OCI-LY1 (cell line): ENCODE results near the gene MYBPHL.

Experiments used
- H2AFZ ChIP-seq: fragments of 200-600 bp; sonication (generic), shearing (Covaris generic); 2 replicates; pipeline ENCODE4 v1.6.0; 2014; ENCODE audit warnings: antibody characterized with exemption, mild to moderate bottlenecking, low read length
- H3F3A ChIP-seq: fragments of 200-600 bp; sonication (generic), shearing (Covaris generic); 2 replicates; pipeline ENCODE4 v1.6.0; 2014; ENCODE audit warnings: mild to moderate bottlenecking, antibody characterized with exemption, low read length, moderate library complexity; ENCODE audit not compliant: insufficient read depth
- H3K27ac ChIP-seq: fragments of 200-600 bp; sonication (generic); 2 replicates; pipeline ENCODE4 v1.5.1; 2014; ENCODE audit warnings: low read length, mixed run types, mild to moderate bottlenecking, low read depth; ENCODE audit not compliant: poor library complexity, severe bottlenecking
- H3K27me3 ChIP-seq: fragments of 200-600 bp; sonication (generic); 2 replicates; pipeline ENCODE4 v1.6.0; 2014; ENCODE audit warnings: antibody characterized with exemption, mild to moderate bottlenecking, low read length, moderate library complexity; ENCODE audit not compliant: insufficient read depth
- H3K36me3 ChIP-seq: fragments of 200-600 bp; sonication (generic); 2 replicates; pipeline ENCODE4 v1.6.1; 2014; ENCODE audit warnings: mild to moderate bottlenecking, antibody characterized with exemption, low read length, moderate library complexity, mixed read lengths; ENCODE audit not compliant: insufficient read depth
- H3K4me1 ChIP-seq: fragments of 200-600 bp; sonication (generic); 2 replicates; pipeline ENCODE4 v1.5.1; 2014; ENCODE audit warnings: mild to moderate bottlenecking, low read length, moderate library complexity; ENCODE audit not compliant: insufficient read depth, severe bottlenecking
- H3K4me2 ChIP-seq: fragments of 200-600 bp; sonication (generic), shearing (Covaris generic); 2 replicates; pipeline ENCODE4 v1.6.1; 2014; ENCODE audit warnings: low read length
- H3K4me3 ChIP-seq: fragments of 200-600 bp; sonication (generic); 2 replicates; pipeline ENCODE4 v1.5.1; 2014; ENCODE audit warnings: low read length, low read depth, mild to moderate bottlenecking, mixed read lengths; ENCODE audit not compliant: poor library complexity, severe bottlenecking
- H3K79me2 ChIP-seq: fragments of 200-600 bp; shearing (Covaris generic); 2 replicates; pipeline ENCODE4 v1.6.1; 2016; ENCODE audit warnings: mixed run types, low read length, mixed read lengths; ENCODE audit not compliant: insufficient read depth
- H3K9ac ChIP-seq: fragments of 200-600 bp; sonication (generic), shearing (Covaris generic); 2 replicates; pipeline ENCODE4 v1.6.1; 2014; ENCODE audit warnings: mild to moderate bottlenecking, low read length, mixed read lengths
- H3K9me2 ChIP-seq: fragments of 200-600 bp; sonication (generic), shearing (Covaris generic); 2 replicates; pipeline ENCODE4 v1.6.1; 2014; ENCODE audit warnings: low read depth, mild to moderate bottlenecking, low read length, mixed read lengths
- H3K9me3 ChIP-seq: fragments of 200-600 bp; shearing (Covaris generic); 2 replicates; pipeline ENCODE4 v1.6.1; 2014; ENCODE audit warnings: low read length, mixed read lengths
- H4K20me1 ChIP-seq: fragments of 200-600 bp; sonication (generic), shearing (Covaris generic); 2 replicates; pipeline ENCODE4 v1.6.0; 2016; ENCODE audit warnings: mild to moderate bottlenecking, low read length; ENCODE audit not compliant: insufficient read depth
- EZH2 ChIP-seq: fragments of 200-600 bp; sonication (generic), shearing (Covaris generic); IDR thresholded peaks from 2 replicates; pipeline ENCODE4 v1.8.0; 2017; ENCODE audit warnings: borderline replicate concordance, mixed run types, mild to moderate bottlenecking, antibody characterized with exemption, low read length, moderate library complexity, mixed read lengths
- TF ChIP-seq, protein P1 (sequence below): fragments of 200-600 bp; sonication (generic), shearing (Covaris generic); IDR thresholded peaks from 2 replicates; pipeline ENCODE4 v1.5.1; 2017; ENCODE audit warnings: mild to moderate bottlenecking, antibody characterized with exemption, low read length, moderate library complexity, mixed read lengths

MYBPHL gene

DNA sequence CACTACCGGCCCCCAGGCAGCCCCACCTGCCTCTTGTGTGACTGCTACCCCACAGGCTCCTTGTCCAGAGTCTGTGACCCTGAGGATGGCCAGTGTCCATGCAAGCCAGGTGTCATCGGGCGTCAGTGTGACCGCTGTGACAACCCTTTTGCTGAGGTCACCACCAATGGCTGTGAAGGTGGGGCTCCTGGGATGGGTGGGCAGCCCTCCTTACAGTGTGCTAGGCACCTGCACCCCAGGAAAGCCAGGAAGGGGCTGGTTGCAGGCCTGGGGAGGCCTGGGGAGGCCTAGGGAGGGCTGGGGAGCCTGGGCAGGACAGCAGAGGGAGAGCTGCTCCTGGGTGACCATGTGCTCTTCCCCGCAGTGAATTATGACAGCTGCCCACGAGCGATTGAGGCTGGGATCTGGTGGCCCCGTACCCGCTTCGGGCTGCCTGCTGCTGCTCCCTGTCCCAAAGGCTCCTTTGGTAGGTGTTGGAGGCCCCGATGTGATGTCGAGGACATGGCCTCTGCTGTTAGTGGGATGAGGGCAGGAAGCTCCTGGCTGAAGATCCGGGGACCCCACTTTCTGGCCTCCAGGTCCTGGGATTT is 41.0 kb downstream of the MYBPHL start:
- Histone ChIP-seq H3K27me3 (no peaks in the 10 kb centered on the region; the same call in 1 of the 2 replicates), H3F3A (no peaks in the 10 kb centered on the region), H3K27ac (no peak overlapping the region), H3K9me3 (no peaks in the 10 kb centered on the region), H4K20me1 (no peaks in the 10 kb centered on the region), H3K4me2 (no peak overlapping the region), H2AFZ (no peak overlapping the region), H3K9me2 (no peaks in the 10 kb centered on the region), H3K4me3 (no peak overlapping the region), H3K79me2 (no peaks in the 10 kb centered on the region), H3K9ac (no peak overlapping the region), H3K4me1 (no peaks in the 10 kb centered on the region), H3K36me3 (no peaks in the 10 kb centered on the region; the same call in 1 of the 2 replicates)
- no peak for TF ChIP-seq EZH2
- TF ChIP-seq, protein P1, sequence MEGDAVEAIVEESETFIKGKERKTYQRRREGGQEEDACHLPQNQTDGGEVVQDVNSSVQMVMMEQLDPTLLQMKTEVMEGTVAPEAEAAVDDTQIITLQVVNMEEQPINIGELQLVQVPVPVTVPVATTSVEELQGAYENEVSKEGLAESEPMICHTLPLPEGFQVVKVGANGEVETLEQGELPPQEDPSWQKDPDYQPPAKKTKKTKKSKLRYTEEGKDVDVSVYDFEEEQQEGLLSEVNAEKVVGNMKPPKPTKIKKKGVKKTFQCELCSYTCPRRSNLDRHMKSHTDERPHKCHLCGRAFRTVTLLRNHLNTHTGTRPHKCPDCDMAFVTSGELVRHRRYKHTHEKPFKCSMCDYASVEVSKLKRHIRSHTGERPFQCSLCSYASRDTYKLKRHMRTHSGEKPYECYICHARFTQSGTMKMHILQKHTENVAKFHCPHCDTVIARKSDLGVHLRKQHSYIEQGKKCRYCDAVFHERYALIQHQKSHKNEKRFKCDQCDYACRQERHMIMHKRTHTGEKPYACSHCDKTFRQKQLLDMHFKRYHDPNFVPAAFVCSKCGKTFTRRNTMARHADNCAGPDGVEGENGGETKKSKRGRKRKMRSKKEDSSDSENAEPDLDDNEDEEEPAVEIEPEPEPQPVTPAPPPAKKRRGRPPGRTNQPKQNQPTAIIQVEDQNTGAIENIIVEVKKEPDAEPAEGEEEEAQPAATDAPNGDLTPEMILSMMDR, result no peak

DNA sequence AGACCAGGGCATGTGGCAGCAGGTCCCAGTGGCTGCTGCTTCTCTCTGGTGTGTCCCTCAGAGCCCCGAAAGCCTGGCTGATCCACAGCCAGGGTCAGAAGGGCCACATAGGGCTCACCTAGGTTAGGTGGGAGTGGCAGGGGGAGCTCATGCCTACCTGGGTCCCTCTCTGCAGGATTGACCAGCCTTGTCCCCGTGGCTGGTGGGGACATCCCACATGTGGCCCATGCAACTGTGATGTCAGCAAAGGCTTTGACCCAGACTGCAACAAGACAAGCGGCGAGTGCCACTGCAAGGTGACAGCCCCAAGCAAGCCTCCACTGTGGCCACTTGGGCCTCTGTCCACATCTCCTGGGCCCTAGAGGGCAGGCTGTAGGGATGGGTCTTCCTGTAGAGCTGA is 41.8 kb downstream of the MYBPHL start:
- Histone ChIP-seq H3K9me2 (no peaks in the 10 kb centered on the region), H3K79me2 (no peaks in the 10 kb centered on the region), H3F3A (no peaks in the 10 kb centered on the region), H3K36me3 (no peaks in the 10 kb centered on the region; the same call in 1 of the 2 replicates), H3K4me1 (no peaks in the 10 kb centered on the region), H4K20me1 (no peaks in the 10 kb centered on the region), H3K9me3 (no peaks in the 10 kb centered on the region), H2AFZ (no peak overlapping the region), H3K27ac (no peak overlapping the region), H3K27me3 (no peaks in the 10 kb centered on the region; the same call in 1 of the 2 replicates), H3K4me2 (no peak overlapping the region), H3K4me3 (no peak overlapping the region), H3K9ac (no peak overlapping the region)
- TF ChIP-seq, protein P1, result no peak
- TF ChIP-seq EZH2, result no peak

DNA sequence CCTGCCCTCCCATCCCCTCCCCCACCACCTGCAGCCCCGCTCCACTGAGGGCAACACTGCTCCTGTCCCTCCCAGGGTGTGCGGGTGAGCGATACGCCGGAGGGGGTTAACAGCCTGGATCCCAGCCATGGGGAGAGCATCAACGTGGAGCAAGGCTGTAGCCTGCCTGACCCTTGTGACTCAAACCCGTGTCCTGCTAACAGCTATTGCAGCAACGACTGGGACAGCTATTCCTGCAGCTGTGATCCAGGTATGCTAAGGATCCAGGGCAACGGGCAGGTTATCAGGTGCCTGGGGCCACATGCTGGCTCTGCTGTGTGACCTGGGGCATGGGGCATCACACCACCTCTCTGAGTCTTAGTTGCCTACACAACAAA is 42.4 kb downstream of the MYBPHL start:
- no peaks in the 10 kb centered on the region for H3K4me1 ChIP-seq
- H3K79me2 ChIP-seq, result no peaks in the 10 kb centered on the region
- H3F3A ChIP-seq, result no peaks in the 10 kb centered on the region
- TF ChIP-seq, protein P1, result no peak
- TF ChIP-seq EZH2, result no peak
- no peaks in the 10 kb centered on the region for H3K9me3 ChIP-seq
- H3K9me2 ChIP-seq, result no peaks in the 10 kb centered on the region
- H3K4me2 ChIP-seq, result no peak overlapping the region
- no peak overlapping the region for H3K4me3 ChIP-seq
- no peaks in the 10 kb centered on the region; the same call in 1 of the 2 replicates for H3K36me3 ChIP-seq
- no peak overlapping the region for H2AFZ ChIP-seq
- H3K9ac ChIP-seq, result no peak overlapping the region
- H3K27me3 ChIP-seq, result no peaks in the 10 kb centered on the region; the same call in 1 of the 2 replicates
- H3K27ac ChIP-seq, result no peak overlapping the region
- H4K20me1 ChIP-seq, result no peaks in the 10 kb centered on the region
